SK-N-SH treated with all-trans-retinoic acid at 6 μM for 48 hours (cell line): ENCODE measurements around the gene LIMD2.

ENCODE experiments used
- ATAC-seq: fragments of 200-7000 bp; cut with Tn5 transposase; 3 replicates; pipeline ENCODE4 v1.9.1; 2020; ENCODE audit warnings: mild to moderate bottlenecking, moderate library complexity
- ARNTL ChIP-seq: fragments of 450-650 bp; formaldehyde crosslinking; IDR thresholded peaks from 2 replicates; pipeline ENCODE4 v1.5.0; 2020; ENCODE audit warnings: low read depth, mild to moderate bottlenecking, moderate library complexity, borderline replicate concordance
- BACH2 ChIP-seq: fragments of 250-450 bp; sonication (Bioruptor Pico); IDR thresholded peaks from 2 replicates; pipeline ENCODE4 v1.9.0; 2021; ENCODE audit warnings: mild to moderate bottlenecking, borderline replicate concordance
- CSDC2 ChIP-seq: fragments of 250-450 bp; sonication (Bioruptor Pico); IDR thresholded peaks from 2 replicates; pipeline ENCODE4 v1.5.0; 2020; ENCODE audit warnings: mild to moderate bottlenecking, moderate library complexity
- ESRRG ChIP-seq: fragments of 250-450 bp; sonication (Bioruptor Pico); IDR thresholded peaks from 2 replicates; pipeline ENCODE4 v1.6.1; 2021; ENCODE audit warnings: mild to moderate bottlenecking
- GLIS3 ChIP-seq: fragments of 250-450 bp; sonication (Bioruptor Pico); IDR thresholded peaks from 2 replicates; pipeline ENCODE4 v1.5.0; 2020; ENCODE audit warnings: mild to moderate bottlenecking, moderate library complexity
- ISL1 ChIP-seq: fragments of 250-450 bp; sonication (Bioruptor Pico); IDR thresholded peaks from 2 replicates; pipeline ENCODE4 v2.1.2; 2022; ENCODE audit warnings: mild to moderate bottlenecking, moderate library complexity
- OSR1 ChIP-seq: fragments of 250-450 bp; sonication (Bioruptor Pico); IDR thresholded peaks from 2 replicates; pipeline ENCODE4 v1.8.0; 2022; ENCODE audit warnings: moderate library complexity, mild to moderate bottlenecking, inconsistent platforms
- PPARA ChIP-seq: fragments of 250-450 bp; sonication (Bioruptor Pico); IDR thresholded peaks from 2 replicates; pipeline ENCODE4 v1.5.0; 2020; ENCODE audit warnings: mild to moderate bottlenecking, borderline replicate concordance
- RARB ChIP-seq: fragments of 250-450 bp; sonication (Bioruptor Pico); IDR thresholded peaks from 2 replicates; pipeline ENCODE4 v1.8.0; 2021; ENCODE audit warnings: mild to moderate bottlenecking, moderate library complexity
- SNAI2 ChIP-seq: fragments of 250-450 bp; sonication (Bioruptor Pico); IDR thresholded peaks from 2 replicates; pipeline ENCODE4 v1.5.0; 2020; ENCODE audit warnings: mild to moderate bottlenecking, moderate library complexity
- TCF4 ChIP-seq: fragments of 250-450 bp; sonication (Bioruptor Pico); IDR thresholded peaks from 2 replicates; pipeline ENCODE4 v1.8.0; 2021; ENCODE audit warnings: mild to moderate bottlenecking, moderate library complexity, borderline replicate concordance
- TOX ChIP-seq: fragments of 250-450 bp; sonication (Bioruptor Pico); IDR thresholded peaks from 2 replicates; pipeline ENCODE4 v1.8.0; 2021; ENCODE audit warnings: mild to moderate bottlenecking, moderate library complexity, borderline replicate concordance
- ZFP3 ChIP-seq: fragments of 250-450 bp; sonication (Bioruptor Pico); IDR thresholded peaks from 2 replicates; pipeline ENCODE4 v1.5.0; 2020; ENCODE audit warnings: mild to moderate bottlenecking, moderate library complexity
- ZFP30 ChIP-seq: fragments of 450-650 bp; formaldehyde crosslinking; IDR thresholded peaks from 2 replicates; pipeline ENCODE4 v1.5.0; 2022; ENCODE audit warnings: mild to moderate bottlenecking, moderate library complexity
- ZNF565 ChIP-seq: fragments of 450-650 bp; formaldehyde crosslinking; conservative IDR thresholded peaks from 2 replicates; pipeline ENCODE4 v1.5.0; 2020; ENCODE audit warnings: low read depth, mild to moderate bottlenecking, moderate library complexity
- ZNF70 ChIP-seq: fragments of 450-650 bp; formaldehyde crosslinking; IDR thresholded peaks from 2 replicates; pipeline ENCODE4 v1.5.0; 2020; ENCODE audit warnings: mild to moderate bottlenecking, moderate library complexity
- TF ChIP-seq, protein P1 (sequence below): fragments of 250-450 bp; sonication (Bioruptor Pico); IDR thresholded peaks from 2 replicates; pipeline ENCODE4 v1.5.0; 2020; ENCODE audit warnings: mild to moderate bottlenecking, moderate library complexity
- TF ChIP-seq, protein P2 (sequence below): fragments of 250-450 bp; sonication (Bioruptor Pico); IDR thresholded peaks from 2 replicates; pipeline ENCODE4 v1.8.0; 2021; ENCODE audit warnings: low read depth, mild to moderate bottlenecking, moderate library complexity, borderline replicate concordance

LIMD2 gene

DNA sequence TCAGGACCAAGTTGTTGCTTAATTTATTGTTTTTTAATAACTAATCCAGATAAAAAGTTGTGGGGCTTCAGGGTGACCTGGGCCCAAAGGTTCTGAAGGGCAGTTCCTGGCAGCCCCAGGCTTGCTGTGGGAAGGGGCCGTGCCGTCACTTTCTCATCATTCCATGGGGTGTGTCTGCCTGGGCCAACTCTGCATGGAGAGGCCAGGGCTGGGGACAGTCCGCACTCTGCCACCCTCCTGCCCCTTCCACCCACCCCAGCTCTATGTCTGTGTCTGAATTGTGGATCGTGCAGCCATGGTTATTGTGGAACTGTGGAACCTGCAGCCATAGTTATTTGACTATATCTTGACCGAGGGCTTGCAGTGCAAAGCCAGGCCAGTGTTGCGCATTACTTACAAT lies 4.0 kb downstream of the LIMD2 start (continued):
- TF ChIP-seq, protein P1, sequence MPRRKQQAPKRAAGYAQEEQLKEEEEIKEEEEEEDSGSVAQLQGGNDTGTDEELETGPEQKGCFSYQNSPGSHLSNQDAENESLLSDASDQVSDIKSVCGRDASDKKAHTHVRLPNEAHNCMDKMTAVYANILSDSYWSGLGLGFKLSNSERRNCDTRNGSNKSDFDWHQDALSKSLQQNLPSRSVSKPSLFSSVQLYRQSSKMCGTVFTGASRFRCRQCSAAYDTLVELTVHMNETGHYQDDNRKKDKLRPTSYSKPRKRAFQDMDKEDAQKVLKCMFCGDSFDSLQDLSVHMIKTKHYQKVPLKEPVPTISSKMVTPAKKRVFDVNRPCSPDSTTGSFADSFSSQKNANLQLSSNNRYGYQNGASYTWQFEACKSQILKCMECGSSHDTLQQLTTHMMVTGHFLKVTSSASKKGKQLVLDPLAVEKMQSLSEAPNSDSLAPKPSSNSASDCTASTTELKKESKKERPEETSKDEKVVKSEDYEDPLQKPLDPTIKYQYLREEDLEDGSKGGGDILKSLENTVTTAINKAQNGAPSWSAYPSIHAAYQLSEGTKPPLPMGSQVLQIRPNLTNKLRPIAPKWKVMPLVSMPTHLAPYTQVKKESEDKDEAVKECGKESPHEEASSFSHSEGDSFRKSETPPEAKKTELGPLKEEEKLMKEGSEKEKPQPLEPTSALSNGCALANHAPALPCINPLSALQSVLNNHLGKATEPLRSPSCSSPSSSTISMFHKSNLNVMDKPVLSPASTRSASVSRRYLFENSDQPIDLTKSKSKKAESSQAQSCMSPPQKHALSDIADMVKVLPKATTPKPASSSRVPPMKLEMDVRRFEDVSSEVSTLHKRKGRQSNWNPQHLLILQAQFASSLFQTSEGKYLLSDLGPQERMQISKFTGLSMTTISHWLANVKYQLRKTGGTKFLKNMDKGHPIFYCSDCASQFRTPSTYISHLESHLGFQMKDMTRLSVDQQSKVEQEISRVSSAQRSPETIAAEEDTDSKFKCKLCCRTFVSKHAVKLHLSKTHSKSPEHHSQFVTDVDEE: no peak
- TF ChIP-seq ZNF565 (CRISPR knock-in tag) (no peak), ISL1 (CRISPR knock-in tag) (no peak), ZNF70 (no peak), BACH2 (CRISPR knock-in tag) (no peak), PPARA (CRISPR knock-in tag) (no peak)

- ATAC-seq: no peak
- TF ChIP-seq OSR1 (CRISPR knock-in tag) (no peak), RARB (CRISPR knock-in tag) (no peak), CSDC2 (no peak), ZNF565 (CRISPR knock-in tag) (no peak), ZNF70 (no peak), BACH2 (CRISPR knock-in tag) (no peak), GLIS3 (CRISPR knock-in tag) (no peak), TOX (no peak), ARNTL (CRISPR knock-in tag) (no peak), ISL1 (CRISPR knock-in tag) (no peak), PPARA (CRISPR knock-in tag) (no peak), TCF4 (no peak), ESRRG (CRISPR knock-in tag) (no peak), ZFP3 (no peak), ZFP30 (CRISPR knock-in tag) (no peak), SNAI2 (CRISPR knock-in tag) (no peak)
- TF ChIP-seq, protein P2, sequence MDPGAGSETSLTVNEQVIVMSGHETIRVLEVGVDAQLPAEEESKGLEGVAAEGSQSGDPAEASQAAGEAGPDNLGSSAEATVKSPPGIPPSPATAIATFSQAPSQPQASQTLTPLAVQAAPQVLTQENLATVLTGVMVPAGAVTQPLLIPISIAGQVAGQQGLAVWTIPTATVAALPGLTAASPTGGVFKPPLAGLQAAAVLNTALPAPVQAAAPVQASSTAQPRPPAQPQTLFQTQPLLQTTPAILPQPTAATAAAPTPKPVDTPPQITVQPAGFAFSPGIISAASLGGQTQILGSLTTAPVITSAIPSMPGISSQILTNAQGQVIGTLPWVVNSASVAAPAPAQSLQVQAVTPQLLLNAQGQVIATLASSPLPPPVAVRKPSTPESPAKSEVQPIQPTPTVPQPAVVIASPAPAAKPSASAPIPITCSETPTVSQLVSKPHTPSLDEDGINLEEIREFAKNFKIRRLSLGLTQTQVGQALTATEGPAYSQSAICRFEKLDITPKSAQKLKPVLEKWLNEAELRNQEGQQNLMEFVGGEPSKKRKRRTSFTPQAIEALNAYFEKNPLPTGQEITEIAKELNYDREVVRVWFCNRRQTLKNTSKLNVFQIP (CRISPR knock-in tag): no peak
- TF ChIP-seq, protein P1: no peak
- TF ChIP-seq, all 23 proteins: peak for 0
Observed at GRCh38 chr17:63694950-63695773, 4.8 kb downstream of the LIMD2 start.

- TF ChIP-seq, protein P1: 0 out of 2 replicates have a peak, but pooled peaks have one; percentile 7
- TF ChIP-seq GLIS3 (CRISPR knock-in tag) (no peak), TCF4 (0 out of 2 replicates have a peak, but pooled peaks have one; percentile 29), PPARA (CRISPR knock-in tag) (no peak)
- peak; percentile 3 for ATAC-seq
Observed at GRCh38 chr17:63694229-63694949, 5.5 kb downstream of the LIMD2 start.
